BE2C (cell line): Measurements from ENCODE around the gene MBD5.
A peak's percentile ranks its signal among the peaks of the same experiment; 100 is the strongest.

Experiments
- DNase-seq: peaks from one replicate; pipeline ENCODE4 v3.0.0-alpha.2; 2020
- H3K27me3 ChIP-seq: fragments of 250-450 bp; sonication (Bioruptor Pico); 2 replicates; pipeline ENCODE4 v1.5.1; 2020; ENCODE audit warnings: mild to moderate bottlenecking
- H3K36me3 ChIP-seq: fragments of 250-450 bp; sonication (Bioruptor Pico); 2 replicates; pipeline ENCODE4 v1.5.1; 2020; ENCODE audit warnings: mild to moderate bottlenecking
- H3K4me1 ChIP-seq: fragments of 250-450 bp; sonication (Bioruptor Pico); 2 replicates; pipeline ENCODE4 v1.5.1; 2020
- H3K4me3 ChIP-seq: 2 replicates; pipeline ENCODE4 v1.5.1; 2011; ENCODE audit warnings: low read depth, low read length
- H3K9me3 ChIP-seq: fragments of 250-450 bp; sonication (Bioruptor Pico); 2 replicates; pipeline ENCODE4 v1.5.1; 2020
- TF ChIP-seq, protein P1 (sequence below): IDR thresholded peaks from 2 replicates; pipeline ENCODE4 v1.5.1; 2012; ENCODE audit warnings: mild to moderate bottlenecking, low read depth, low read length

Gene MBD5

DNA sequence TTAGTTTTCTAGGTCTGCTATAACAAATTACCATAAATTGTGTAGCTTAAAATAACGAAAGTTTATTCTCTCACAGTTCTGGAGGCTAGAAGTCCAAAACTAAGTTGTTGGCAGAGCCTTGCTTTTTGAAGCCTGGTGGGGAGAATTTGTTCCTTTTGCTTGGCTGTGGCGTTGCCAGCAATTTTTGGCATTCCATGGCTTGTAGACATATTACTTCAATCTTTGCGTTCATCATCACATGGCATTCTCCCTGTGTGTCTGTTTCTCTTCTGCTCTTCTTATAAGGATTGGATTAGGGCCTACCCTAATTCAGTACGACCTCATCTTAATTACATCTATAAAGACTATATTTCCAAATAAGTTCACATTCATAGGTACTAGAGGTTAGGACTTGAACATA is 217.7 kb downstream of the MBD5 start:
- Histone ChIP-seq H3K27me3 (no peaks in the 10 kb centered on the region), H3K4me1 (no peaks in the 10 kb centered on the region), H3K4me3 (no peak overlapping the region), H3K9me3 (no peaks in the 10 kb centered on the region), H3K36me3 (no peaks in the 10 kb centered on the region)
- TF ChIP-seq, protein P1, sequence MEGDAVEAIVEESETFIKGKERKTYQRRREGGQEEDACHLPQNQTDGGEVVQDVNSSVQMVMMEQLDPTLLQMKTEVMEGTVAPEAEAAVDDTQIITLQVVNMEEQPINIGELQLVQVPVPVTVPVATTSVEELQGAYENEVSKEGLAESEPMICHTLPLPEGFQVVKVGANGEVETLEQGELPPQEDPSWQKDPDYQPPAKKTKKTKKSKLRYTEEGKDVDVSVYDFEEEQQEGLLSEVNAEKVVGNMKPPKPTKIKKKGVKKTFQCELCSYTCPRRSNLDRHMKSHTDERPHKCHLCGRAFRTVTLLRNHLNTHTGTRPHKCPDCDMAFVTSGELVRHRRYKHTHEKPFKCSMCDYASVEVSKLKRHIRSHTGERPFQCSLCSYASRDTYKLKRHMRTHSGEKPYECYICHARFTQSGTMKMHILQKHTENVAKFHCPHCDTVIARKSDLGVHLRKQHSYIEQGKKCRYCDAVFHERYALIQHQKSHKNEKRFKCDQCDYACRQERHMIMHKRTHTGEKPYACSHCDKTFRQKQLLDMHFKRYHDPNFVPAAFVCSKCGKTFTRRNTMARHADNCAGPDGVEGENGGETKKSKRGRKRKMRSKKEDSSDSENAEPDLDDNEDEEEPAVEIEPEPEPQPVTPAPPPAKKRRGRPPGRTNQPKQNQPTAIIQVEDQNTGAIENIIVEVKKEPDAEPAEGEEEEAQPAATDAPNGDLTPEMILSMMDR = no peak
- DNase-seq = no peak

DNA sequence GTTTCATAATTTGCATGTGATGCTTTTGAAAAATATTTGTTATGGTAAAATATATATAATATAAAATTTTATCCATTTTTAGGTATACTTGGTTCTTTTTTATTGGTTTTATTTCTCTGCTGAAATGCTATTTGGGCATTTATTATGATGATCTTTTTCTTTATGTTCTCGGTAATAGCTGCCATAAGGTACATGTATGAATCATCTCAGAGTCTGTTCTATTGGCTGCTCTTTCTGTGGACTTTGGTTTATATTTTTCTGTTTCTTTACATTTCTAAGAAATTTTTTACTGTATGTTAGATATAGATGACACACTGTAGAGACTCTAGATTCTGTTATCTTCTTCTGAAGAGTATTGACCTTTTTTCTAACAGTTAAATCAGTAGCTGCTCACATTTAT is 219.9 kb downstream of the MBD5 start:
- H3K9me3 ChIP-seq = no peaks in the 10 kb centered on the region
- H3K27me3 ChIP-seq = no peaks in the 10 kb centered on the region
- no peaks in the 10 kb centered on the region for H3K36me3 ChIP-seq
- no peaks in the 10 kb centered on the region for H3K4me1 ChIP-seq
- DNase-seq = no peak
- H3K4me3 ChIP-seq = no peak overlapping the region
- TF ChIP-seq, protein P1 = no peak

DNA sequence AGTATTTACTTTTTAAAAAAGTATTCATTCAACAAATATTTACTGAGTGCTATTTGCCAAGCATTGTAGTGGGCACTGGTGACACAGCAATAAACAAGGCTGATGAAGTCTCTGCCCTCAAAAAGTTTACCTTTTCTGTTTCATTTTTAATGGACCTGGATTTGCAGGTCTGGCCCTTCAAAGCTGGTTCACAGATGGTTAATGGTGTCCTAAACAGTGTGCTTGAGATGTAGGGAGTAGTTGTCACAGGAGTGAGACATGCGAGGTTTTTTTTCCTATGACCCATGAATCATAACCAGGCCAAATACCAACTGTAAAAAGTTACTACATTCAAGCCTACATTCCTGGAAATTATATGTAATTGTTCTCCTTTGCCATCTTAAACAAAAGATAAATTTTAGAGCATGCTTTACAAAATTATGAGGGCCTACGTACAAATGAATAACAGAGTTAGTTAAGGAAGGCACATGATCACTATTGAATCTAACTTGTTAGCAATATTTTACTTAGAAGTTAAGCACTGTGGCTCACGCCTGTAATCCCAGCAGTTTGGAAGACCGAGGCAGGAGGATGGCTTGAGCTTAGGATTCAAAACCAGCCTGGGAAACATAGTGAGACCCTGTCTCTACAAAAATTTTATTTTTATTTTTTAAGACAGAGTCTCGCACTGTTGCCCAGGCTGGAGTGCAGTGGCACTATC is 223.9 kb downstream of the MBD5 start:
- no peak overlapping the region for H3K4me3 ChIP-seq
- no peak for DNase-seq
- H3K4me1 ChIP-seq = no peaks in the 10 kb centered on the region
- TF ChIP-seq, protein P1 = no peak
- no peaks in the 10 kb centered on the region for H3K9me3 ChIP-seq
- no peaks in the 10 kb centered on the region for H3K36me3 ChIP-seq
- no peaks in the 10 kb centered on the region for H3K27me3 ChIP-seq

DNA sequence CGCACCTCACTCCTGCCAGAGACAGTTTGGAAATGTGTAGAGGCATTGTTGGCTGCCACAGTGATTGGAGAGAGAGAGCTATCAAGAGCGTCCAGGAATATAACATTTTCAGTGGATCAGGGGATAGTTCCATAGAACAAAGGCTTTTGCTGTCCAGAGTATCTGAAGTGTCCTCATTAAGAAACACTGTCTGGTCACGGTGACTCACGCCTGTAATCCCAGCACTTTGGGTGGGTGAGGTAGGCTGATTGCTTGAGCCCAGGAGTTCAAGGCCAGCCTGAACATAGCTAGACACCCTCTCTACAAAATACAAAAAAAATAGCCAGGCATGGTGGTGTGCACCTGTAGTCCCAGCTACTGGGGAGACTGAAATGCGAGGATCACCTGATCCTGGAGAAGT is 231.1 kb downstream of the MBD5 start:
- Histone ChIP-seq H3K4me1 (no peaks in the 10 kb centered on the region), H3K36me3 (no peaks in the 10 kb centered on the region), H3K9me3 (no peaks in the 10 kb centered on the region), H3K27me3 (no peaks in the 10 kb centered on the region), H3K4me3 (no peak overlapping the region)
- no peak for DNase-seq
- TF ChIP-seq, protein P1 = no peak

DNA sequence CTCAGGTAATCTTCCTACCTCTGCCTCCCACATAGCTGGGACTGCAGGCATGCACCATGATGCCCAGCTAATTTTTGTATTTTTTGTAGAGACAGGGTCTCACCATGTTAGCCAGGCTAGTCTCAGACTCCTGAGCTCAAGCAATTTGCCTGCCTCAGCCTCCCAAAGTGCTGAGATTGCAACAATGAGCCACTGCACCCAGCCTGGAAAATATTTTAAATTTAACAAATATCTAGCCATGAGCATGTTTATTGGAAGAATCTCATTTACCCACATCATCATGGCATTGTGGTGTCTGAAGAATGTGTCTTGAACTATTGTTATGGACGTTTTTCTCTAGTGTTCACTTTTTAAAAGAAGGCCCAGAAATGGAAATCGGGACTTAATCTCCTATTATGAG is 231.8 kb downstream of the MBD5 start:
- no peaks in the 10 kb centered on the region for H3K4me1 ChIP-seq
- no peaks in the 10 kb centered on the region for H3K36me3 ChIP-seq
- no peaks in the 10 kb centered on the region for H3K9me3 ChIP-seq
- no peak for DNase-seq
- H3K4me3 ChIP-seq = no peak overlapping the region
- H3K27me3 ChIP-seq = no peaks in the 10 kb centered on the region
- TF ChIP-seq, protein P1 = no peak

DNA sequence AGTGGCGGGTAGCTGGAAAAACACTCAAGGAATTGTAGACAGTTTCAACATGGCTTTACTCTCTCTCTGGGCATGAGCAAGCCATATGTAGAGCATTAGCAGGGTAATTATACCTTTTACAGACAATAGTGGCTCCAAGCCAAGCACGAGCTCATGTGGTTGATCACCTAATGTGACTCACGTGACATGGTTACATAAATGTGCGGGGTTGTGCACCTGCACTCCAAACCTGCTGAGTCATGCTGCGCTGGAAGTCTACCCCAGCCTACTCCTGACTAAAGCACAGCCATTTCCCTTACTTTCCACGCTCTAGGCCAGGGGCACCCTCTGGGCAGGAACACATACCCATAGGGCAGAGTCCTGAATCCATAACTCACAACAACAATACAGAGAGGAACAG is 232.8 kb downstream of the MBD5 start:
- Histone ChIP-seq H3K9me3 (no peaks in the 10 kb centered on the region), H3K36me3 (no peaks in the 10 kb centered on the region), H3K27me3 (no peaks in the 10 kb centered on the region), H3K4me1 (no peaks in the 10 kb centered on the region), H3K4me3 (no peak overlapping the region)
- DNase-seq = peak; percentile 44
- TF ChIP-seq, protein P1 = no peak
